ENCODE measurements around the gene AUTS2. TPM values are rescaled to one million over a fixed set of nuclear protein-coding genes. Genes with fewer than 3 reads are reported as not detected.

The AUTS2 gene
- total and polyA plus RNA-seq, 2 experiments from 2014 or later: 3.0 to 4.4 TPM

DNA sequence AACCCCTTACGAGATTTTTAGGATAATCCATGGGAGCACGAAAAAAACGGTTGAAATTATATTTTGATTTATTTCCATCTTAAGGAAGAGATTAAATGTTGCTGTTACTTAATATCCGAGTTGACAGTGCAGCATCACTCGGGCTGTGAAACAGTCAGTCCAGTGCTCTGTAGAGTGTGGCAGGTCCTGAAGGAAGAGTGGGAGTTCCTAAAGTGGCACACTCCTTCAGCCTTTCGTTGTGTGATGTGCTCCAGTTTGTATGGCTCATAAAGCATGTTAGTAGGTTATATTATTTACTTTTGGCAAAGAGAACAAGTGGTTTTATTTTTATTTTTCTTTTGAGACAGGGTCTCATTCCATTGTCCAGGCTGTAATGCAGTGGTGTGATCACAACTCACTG is 358.3 kb downstream of the AUTS2 start:
- DNase-seq: no peak
- in situ Hi-C loops (cut with MboI): no loop called here
- no peak overlapping the region for H3K4me3 ChIP-seq
- 82 to 83% methylated on average over 6 of the region's 6 CpGs for WGBS, 2 experiments (ENCODE audit: low coverage in 1 of 2, low lambda C conversion rate in 2 of 2, missing lambda C conversion rate in 2 of 2)
- no peaks in the 10 kb centered on the region for H3K4me1 ChIP-seq (ENCODE audit: insufficient read depth)
- no peaks in the 10 kb centered on the region for H4K20me1 ChIP-seq (ENCODE audit: insufficient read depth)
- no peaks in the 10 kb centered on the region for H3K27me3 ChIP-seq (replicated peaks; ENCODE audit: insufficient read depth)
- no peaks in the 10 kb centered on the region for H3F3A ChIP-seq (ENCODE audit: insufficient read depth)
- no peaks in the 10 kb centered on the region for H3K9me2 ChIP-seq (ENCODE audit: insufficient read depth)
- H3K4me2 ChIP-seq (ENCODE audit: unreplicated experiment): no peak overlapping the region
- no peak overlapping the region for H3K9ac ChIP-seq
- no peaks in the 10 kb centered on the region for H3K9me3 ChIP-seq (ENCODE audit: low read depth)
- TF ChIP-seq EZH2phosphoT487 (IDR thresholded peaks at IDR 0.05; ENCODE audit: insufficient read depth, low read depth): no peak
- TF ChIP-seq EZH2 (IDR thresholded peaks at IDR 0.05; ENCODE audit: insufficient read depth, poor library complexity, severe bottlenecking): no peak
- no peaks in the 10 kb centered on the region for H3K79me2 ChIP-seq (ENCODE audit: insufficient read depth)
- no peak overlapping the region for H2AFZ ChIP-seq
- no peaks in the 10 kb centered on the region for H3K36me3 ChIP-seq (ENCODE audit: low read depth)
- H3K27ac ChIP-seq: no peak overlapping the region

DNA sequence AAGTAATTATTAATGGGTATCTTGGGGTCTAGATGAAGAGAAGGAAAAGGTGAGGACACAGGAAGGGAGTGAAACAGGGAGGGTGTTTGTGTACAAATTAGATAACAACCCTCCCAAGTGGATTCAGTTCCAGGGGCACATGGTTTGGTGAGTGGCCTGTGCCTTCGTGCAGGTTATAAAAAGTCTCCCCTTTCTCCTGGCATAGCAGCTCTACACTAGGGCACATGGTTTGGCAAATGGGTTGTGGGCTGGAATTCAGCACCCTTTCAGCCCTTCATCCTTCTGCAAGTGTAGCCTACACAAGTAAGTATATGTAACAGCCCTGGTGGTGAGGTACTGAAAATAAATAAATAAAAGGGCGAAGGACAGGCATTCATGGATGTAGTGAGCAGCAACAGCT is 359.4 kb downstream of the AUTS2 start:
- Histone ChIP-seq H3K27ac (no peak overlapping the region), H3F3A (ENCODE audit: insufficient read depth) (no peaks in the 10 kb centered on the region), H3K4me2 (ENCODE audit: unreplicated experiment) (no peak overlapping the region), H3K4me1 (ENCODE audit: insufficient read depth) (no peaks in the 10 kb centered on the region), H3K9ac (no peak overlapping the region), H3K27me3 (replicated peaks; ENCODE audit: insufficient read depth) (no peaks in the 10 kb centered on the region), H4K20me1 (ENCODE audit: insufficient read depth) (no peaks in the 10 kb centered on the region), H3K4me3 (no peak overlapping the region), H3K9me3 (ENCODE audit: low read depth) (no peaks in the 10 kb centered on the region), H2AFZ (no peak overlapping the region), H3K36me3 (ENCODE audit: low read depth) (no peaks in the 10 kb centered on the region), H3K9me2 (ENCODE audit: insufficient read depth) (no peaks in the 10 kb centered on the region), H3K79me2 (ENCODE audit: insufficient read depth) (no peaks in the 10 kb centered on the region)
- WGBS, 2 experiments (ENCODE audit: low coverage in 1 of 2, low lambda C conversion rate in 2 of 2, missing lambda C conversion rate in 2 of 2): 61 to 68% methylated on average over 2 of the region's 2 CpGs
- in situ Hi-C loops (cut with MboI): no loop called here
- no peak for DNase-seq
- TF ChIP-seq EZH2phosphoT487 (IDR thresholded peaks at IDR 0.05; ENCODE audit: insufficient read depth, low read depth) (no peak), EZH2 (IDR thresholded peaks at IDR 0.05; ENCODE audit: insufficient read depth, poor library complexity, severe bottlenecking) (no peak)

DNA sequence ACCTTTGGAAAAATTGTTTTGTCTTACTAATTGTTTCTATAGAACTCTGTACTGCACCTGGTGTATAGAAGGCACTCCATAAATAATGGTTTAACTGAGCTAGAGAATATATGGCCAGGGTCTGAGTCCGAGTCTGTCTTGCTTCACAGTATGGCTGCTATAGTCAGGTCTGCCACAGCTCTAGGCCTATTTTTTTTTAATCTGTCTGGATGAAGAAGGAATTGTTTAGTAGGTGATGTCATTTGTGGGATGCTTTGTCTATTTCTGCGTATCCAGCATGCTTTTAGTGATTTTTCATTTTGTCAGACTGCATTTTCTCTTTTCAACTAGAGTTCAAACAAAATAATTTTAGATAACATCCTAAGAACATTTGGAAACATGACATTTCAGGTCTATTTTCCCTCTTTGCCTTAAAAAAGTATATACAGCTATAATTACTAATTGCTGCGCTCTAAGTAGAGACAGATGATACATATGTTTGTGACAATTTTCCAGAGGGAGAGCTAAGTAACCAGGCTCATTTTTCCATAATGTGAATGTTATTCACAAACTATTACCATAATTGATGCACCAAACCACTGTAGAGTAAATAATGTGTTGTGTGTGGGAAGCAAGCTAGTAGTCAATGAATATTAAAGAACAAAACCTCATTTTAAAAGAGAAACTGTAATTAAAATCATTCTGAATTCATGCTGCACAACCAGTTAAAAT is 361.7 kb downstream of the AUTS2 start:
- H3K9me2 ChIP-seq (ENCODE audit: insufficient read depth): no peaks in the 10 kb centered on the region
- H3K9me3 ChIP-seq (ENCODE audit: low read depth): no peaks in the 10 kb centered on the region
- DNase-seq: no peak
- H3K27me3 ChIP-seq (replicated peaks; ENCODE audit: insufficient read depth): no peaks in the 10 kb centered on the region
- no peaks in the 10 kb centered on the region for H3K4me1 ChIP-seq (ENCODE audit: insufficient read depth)
- H3K36me3 ChIP-seq (ENCODE audit: low read depth): no peaks in the 10 kb centered on the region
- no peaks in the 10 kb centered on the region for H3F3A ChIP-seq (ENCODE audit: insufficient read depth)
- H3K79me2 ChIP-seq (ENCODE audit: insufficient read depth): no peaks in the 10 kb centered on the region
- no peak overlapping the region for H3K27ac ChIP-seq
- no peak overlapping the region for H2AFZ ChIP-seq
- H3K9ac ChIP-seq: no peak overlapping the region
- H3K4me3 ChIP-seq: no peak overlapping the region
- no peaks in the 10 kb centered on the region for H4K20me1 ChIP-seq (ENCODE audit: insufficient read depth)
- TF ChIP-seq EZH2phosphoT487 (IDR thresholded peaks at IDR 0.05; ENCODE audit: insufficient read depth, low read depth) (no peak), EZH2 (IDR thresholded peaks at IDR 0.05; ENCODE audit: insufficient read depth, poor library complexity, severe bottlenecking) (no peak)
- in situ Hi-C loops (cut with MboI): no loop called here
- no peak overlapping the region for H3K4me2 ChIP-seq (ENCODE audit: unreplicated experiment)
- WGBS, 2 experiments (ENCODE audit: low coverage in 1 of 2, low lambda C conversion rate in 2 of 2, missing lambda C conversion rate in 2 of 2): 75 to 80% methylated on average over 3 of the region's 3 CpGs

DNA sequence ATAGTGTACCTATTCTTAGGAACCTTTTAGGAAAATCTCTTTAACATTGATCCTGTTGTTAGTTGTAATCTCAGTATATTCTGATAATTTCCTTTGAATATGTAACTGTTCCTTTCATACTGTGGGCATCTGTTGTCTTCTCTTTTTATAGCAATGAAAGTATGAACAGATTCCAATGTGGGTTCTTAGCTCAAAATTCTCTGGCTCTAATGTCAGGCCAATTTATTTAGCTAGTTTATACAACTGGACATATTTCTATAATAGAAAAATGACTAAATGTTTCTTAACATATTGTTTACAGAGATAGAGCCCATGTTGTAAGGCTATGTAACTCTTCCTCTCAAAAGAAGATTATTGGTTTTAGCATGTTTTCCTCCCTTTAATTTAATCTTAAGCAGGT is 363.2 kb downstream of the AUTS2 start:
- in situ Hi-C loops (cut with MboI): no loop called here

More for the DNA sequence above, 363.2 kb downstream of the AUTS2 start:
- TF ChIP-seq EZH2phosphoT487 (IDR thresholded peaks at IDR 0.05; ENCODE audit: insufficient read depth, low read depth) (no peak), EZH2 (IDR thresholded peaks at IDR 0.05; ENCODE audit: insufficient read depth, poor library complexity, severe bottlenecking) (no peak)
- Histone ChIP-seq H3K79me2 (ENCODE audit: insufficient read depth) (no peaks in the 10 kb centered on the region), H3K27me3 (replicated peaks; ENCODE audit: insufficient read depth) (no peaks in the 10 kb centered on the region), H3K9me3 (ENCODE audit: low read depth) (no peaks in the 10 kb centered on the region), H4K20me1 (ENCODE audit: insufficient read depth) (no peaks in the 10 kb centered on the region), H3K27ac (no peak overlapping the region), H3K9ac (no peak overlapping the region), H3K9me2 (ENCODE audit: insufficient read depth) (no peaks in the 10 kb centered on the region), H3K4me3 (no peak overlapping the region), H3K4me2 (ENCODE audit: unreplicated experiment) (no peak overlapping the region), H2AFZ (no peak overlapping the region), H3K4me1 (ENCODE audit: insufficient read depth) (no peaks in the 10 kb centered on the region), H3F3A (ENCODE audit: insufficient read depth) (no peaks in the 10 kb centered on the region), H3K36me3 (ENCODE audit: low read depth) (no peaks in the 10 kb centered on the region)
- DNase-seq: no peak

Measured in GM23248 (cell line).